ENCODE data around the gene PFKL.

DNA sequence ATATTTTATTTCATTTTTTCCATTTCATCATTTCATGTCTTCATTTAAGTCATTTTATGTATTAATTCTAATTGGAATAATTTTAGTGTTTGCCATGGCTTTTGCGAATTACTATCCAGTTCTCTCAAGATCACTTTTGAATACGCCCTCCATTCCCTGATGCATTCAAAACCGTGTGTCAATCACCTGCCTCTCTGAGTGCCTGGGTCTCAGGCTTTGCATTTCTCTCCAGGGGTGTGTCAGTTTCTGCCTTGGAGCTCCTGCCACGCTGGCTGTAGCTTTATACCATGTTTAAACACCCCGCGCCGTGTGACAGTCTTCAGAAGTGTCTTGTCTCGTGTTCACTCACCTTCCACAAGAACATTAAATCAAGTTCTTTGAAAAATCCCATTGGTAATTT lies 30.8 kb upstream of the PFKL start:
- TF ChIP-seq EZH2 (IDR thresholded peaks at IDR 0.05; ENCODE audit: insufficient read depth, poor library complexity, severe bottlenecking) (no peak), EZH2phosphoT487 (IDR thresholded peaks at IDR 0.05; ENCODE audit: insufficient read depth, low read depth) (no peak)
